Neuronal stem cell (in vitro differentiated cells): Measurements from ENCODE around the gene KCTD6. TPM values are rescaled to one million over a fixed set of nuclear protein-coding genes. Genes with fewer than 3 reads are reported as not detected.

Source experiments
- DNase-seq: peaks from one replicate; pipeline ENCODE4 v3.0.0-alpha.2; 2013; ENCODE audit warnings: low spot score
- H2AFZ ChIP-seq: one replicate; pipeline ENCODE4 v1.6.1; 2013; ENCODE audit warnings: mild to moderate bottlenecking, low read length, inconsistent platforms
- H2AK5ac ChIP-seq: 2 replicates; pipeline ENCODE4 v1.6.1; 2013; ENCODE audit warnings: low read depth, mild to moderate bottlenecking, inconsistent platforms, low read length, moderate library complexity, mixed read lengths
- H2BK120ac ChIP-seq: 2 replicates; pipeline ENCODE4 v1.6.1; 2013; ENCODE audit warnings: low read depth, mild to moderate bottlenecking, inconsistent platforms, low read length, moderate library complexity, mixed read lengths
- H2BK12ac ChIP-seq: one replicate; pipeline ENCODE4 v1.6.1; 2013; ENCODE audit warnings: low read length, inconsistent platforms
- H2BK15ac ChIP-seq: 2 replicates; pipeline ENCODE4 v1.6.1; 2013; ENCODE audit warnings: mild to moderate bottlenecking, low read length, inconsistent platforms, mixed read lengths
- H2BK5ac ChIP-seq: one replicate; pipeline ENCODE4 v1.6.1; 2013; ENCODE audit warnings: inconsistent platforms, mild to moderate bottlenecking, low read length, moderate library complexity
- H3K14ac ChIP-seq: one replicate; pipeline ENCODE4 v1.6.1; 2013; ENCODE audit warnings: low read length, inconsistent platforms
- H3K18ac ChIP-seq: 2 replicates; pipeline ENCODE4 v1.6.1; 2013; ENCODE audit warnings: low read length, inconsistent platforms
- H3K23ac ChIP-seq: 2 replicates; pipeline ENCODE4 v1.6.1; 2013; ENCODE audit warnings: low read depth, mild to moderate bottlenecking, mixed read lengths, low read length, inconsistent platforms; ENCODE audit not compliant: poor library complexity
- H3K27ac ChIP-seq: replicated peaks from 3 replicates; pipeline ENCODE4 v1.5.1; 2013; ENCODE audit warnings: low read length, inconsistent platforms
- H3K27me3 ChIP-seq, 3 experiments: 2 replicates each; pipeline ENCODE4 v1.6.1; 2013; ENCODE audit warnings: low read length in 3 of 3, mild to moderate bottlenecking in 2 of 3, inconsistent platforms in 1 of 3, low read depth in 1 of 3, mixed read lengths in 1 of 3, moderate library complexity in 1 of 3; ENCODE audit not compliant: control insufficient read depth in 3 of 3, insufficient read depth in 3 of 3
- H3K36me3 ChIP-seq, 2 donors: replicated peaks in 1 of 2; 2 replicates each; pipeline ENCODE4 v1.6.1; 2013; ENCODE audit warnings: low read length in 2 of 2; ENCODE audit not compliant: control insufficient read depth in 2 of 2, insufficient read depth in 2 of 2
- H3K4ac ChIP-seq: 2 replicates; pipeline ENCODE4 v1.6.1; 2013; ENCODE audit warnings: inconsistent platforms, mild to moderate bottlenecking, low read length, moderate library complexity
- H3K4me1 ChIP-seq, 2 donors: 1 replicate in 1 of 2; 2 replicates in 1 of 2; pipeline ENCODE4 v1.6.1; 2013; ENCODE audit warnings: low read length in 2 of 2, low read depth in 1 of 2; ENCODE audit not compliant: control insufficient read depth in 2 of 2, insufficient read depth in 1 of 2
- H3K4me2 ChIP-seq: one replicate; pipeline ENCODE4 v1.6.1; 2013; ENCODE audit warnings: mild to moderate bottlenecking, low read length, inconsistent platforms; ENCODE audit not compliant: insufficient read depth, poor library complexity, severe bottlenecking
- H3K4me3 ChIP-seq, 2 donors: 2 replicates each; pipeline ENCODE4 v1.5.1; 2013; ENCODE audit warnings: low read length in 2 of 2, mild to moderate bottlenecking in 2 of 2, inconsistent platforms in 1 of 2, moderate library complexity in 1 of 2
- H3K79me1 ChIP-seq: one replicate; pipeline ENCODE4 v1.6.1; 2013; ENCODE audit warnings: low read depth, mild to moderate bottlenecking, inconsistent platforms, low read length, moderate library complexity
- H3K9ac ChIP-seq: one replicate; pipeline ENCODE4 v1.6.1; 2013; ENCODE audit warnings: mild to moderate bottlenecking, low read depth, low read length, inconsistent platforms; ENCODE audit not compliant: poor library complexity
- H3K9me3 ChIP-seq, 2 donors: replicated peaks in 1 of 2; 2 replicates each; pipeline versions ENCODE3 to v1.6.1; 2013; ENCODE audit warnings: low read length in 2 of 2, mild to moderate bottlenecking in 2 of 2, inconsistent platforms in 1 of 2, low read depth in 1 of 2, mixed read lengths in 1 of 2, moderate library complexity in 1 of 2; ENCODE audit not compliant: control insufficient read depth in 2 of 2, insufficient read depth in 1 of 2
- H4K8ac ChIP-seq: one replicate; pipeline ENCODE4 v1.6.1; 2013; ENCODE audit warnings: low read depth, mild to moderate bottlenecking, inconsistent platforms, low read length, moderate library complexity
- H4K91ac ChIP-seq: one replicate; pipeline ENCODE4 v1.6.1; 2013; ENCODE audit warnings: low read length, low read depth, mild to moderate bottlenecking, inconsistent platforms; ENCODE audit not compliant: poor library complexity
- WGBS, 2 donors: extraction: QIAGEN DNeasy Blood & Tissue Kit; methylation state at CpG; one replicate each; pipeline ENCODE4 v1.1.7; 2013; ENCODE audit warnings: missing lambda C conversion rate in 2 of 2, mixed read lengths in 1 of 2; ENCODE audit not compliant: insufficient read length in 2 of 2, insufficient replicate concordance in 1 of 2; ENCODE audit errors: extremely low coverage in 2 of 2; 5-methylcytosine and 5-hydroxymethylcytosine counted together
- polyA plus RNA-seq, 2 experiments: library from polyadenylated mRNA; stranded (reverse); fragments of 200-250 nt; gene quantifications; one replicate each; pipeline ENCODE4 v1.2.3, GENCODE V29; 2013

KCTD6 gene
- polyA plus RNA-seq (2013, experiment 1 of 2): 31.2 TPM
- polyA plus RNA-seq (2013, experiment 2 of 2): 30.7 TPM

GRCh38 chr3:58491506-58492402 lies at the start of gene KCTD6:
Gene KCTD6 (plus strand): TSS chr3:58492096. CDS start chr3:58498756, 6,660 bp downstream.
- H4K91ac ChIP-seq: no peak within 1 kb of the TSS
- peak within 1 kb of the TSS; percentile 59 for H2BK5ac ChIP-seq
- no peak within 1 kb of the TSS for H3K23ac ChIP-seq
- peak within 1 kb of the TSS; percentile 76 for H2BK15ac ChIP-seq
- peak within 1 kb of the TSS; percentile 92 for H3K18ac ChIP-seq
- peak within 1 kb of the TSS; percentile 88 for H3K9ac ChIP-seq
- no CpG with 5 or more reads among the region's 104 CpGs for WGBS, 2 donors
- H3K27me3 ChIP-seq: peaks cover 0 to 6% (median 0%) of the 10 kb centered on the region in 3 experiments
- no peak within 1 kb of the TSS for H4K8ac ChIP-seq
- no peaks in the 10 kb centered on the region for H3K79me1 ChIP-seq
- H2AK5ac ChIP-seq: peak within 1 kb of the TSS; percentile 34
- peaks cover 0 to 11% of the 10 kb centered on the region in 2 donors for H3K9me3 ChIP-seq
- H3K36me3 ChIP-seq: no peaks in the 10 kb centered on the region
- peaks cover 17 to 37% of the 10 kb centered on the region in 2 donors for H3K4me1 ChIP-seq
- H2AFZ ChIP-seq: peak within 1 kb of the TSS; percentile 88
- peak within 1 kb of the TSS; percentile 75 for H3K4me2 ChIP-seq
- no peak within 1 kb of the TSS for H3K27ac ChIP-seq
- peak; percentile 96 for DNase-seq
- no peak within 1 kb of the TSS for H2BK12ac ChIP-seq
- H3K4ac ChIP-seq: no peak within 1 kb of the TSS
- H3K14ac ChIP-seq: no peak within 1 kb of the TSS
- H3K4me3 ChIP-seq: peak within 1 kb of the TSS; percentile 79 to 83
- no peak within 1 kb of the TSS for H2BK120ac ChIP-seq

GRCh38 chr3:58452176-58452575 lies 39.7 kb upstream of the KCTD6 start:
- Histone ChIP-seq H2BK15ac (no peak overlapping the region), H3K4me3 (no peak overlapping the region), H3K4me1 (peaks cover 0 to 2% of the 10 kb centered on the region in 2 donors), H3K9me3 (peaks cover 3 to 26% of the 10 kb centered on the region in 2 donors), H4K8ac (no peak overlapping the region), H3K23ac (no peak overlapping the region), H3K14ac (no peak overlapping the region), H2AK5ac (no peak overlapping the region), H2BK5ac (no peak overlapping the region), H3K4me2 (no peak overlapping the region), H2AFZ (no peak overlapping the region), H3K36me3 (no peaks in the 10 kb centered on the region), H4K91ac (no peak overlapping the region), H3K27ac (no peak overlapping the region), H2BK120ac (no peak overlapping the region), H3K79me1 (no peaks in the 10 kb centered on the region), H3K27me3 (no peaks in the 10 kb centered on the region), H3K4ac (no peak overlapping the region), H3K9ac (no peak overlapping the region), H2BK12ac (no peak overlapping the region), H3K18ac (no peak overlapping the region)
- WGBS, 2 donors: no CpG with 5 or more reads among the region's 1 CpG
- DNase-seq: no peak

- Histone ChIP-seq H2BK5ac (no peak overlapping the region), H3K27me3 (no peaks in the 10 kb centered on the region), H3K9ac (no peak overlapping the region), H2AK5ac (no peak overlapping the region), H3K4ac (no peak overlapping the region), H3K9me3 (peaks cover 0 to 12% of the 10 kb centered on the region in 2 donors), H3K23ac (no peak overlapping the region), H2BK15ac (no peak overlapping the region), H3K18ac (no peak overlapping the region), H3K4me2 (no peak overlapping the region), H4K8ac (no peak overlapping the region), H3K4me1 (peaks cover 0 to 3% of the 10 kb centered on the region in 2 donors), H3K4me3 (no peak overlapping the region), H2AFZ (no peak overlapping the region), H3K79me1 (no peaks in the 10 kb centered on the region), H3K14ac (no peak overlapping the region), H2BK120ac (no peak overlapping the region), H2BK12ac (no peak overlapping the region), H4K91ac (no peak overlapping the region), H3K36me3 (no peaks in the 10 kb centered on the region), H3K27ac (no peak overlapping the region)
- no CpG with 5 or more reads among the region's 4 CpGs for WGBS, 2 donors
- DNase-seq: no peak
Observed at GRCh38 chr3:58459160-58459559, 32.7 kb upstream of the KCTD6 start.

- no peaks in the 10 kb centered on the region for H3K27me3 ChIP-seq
- H3K4ac ChIP-seq: no peak overlapping the region
- peaks cover 0 to 3% of the 10 kb centered on the region in 2 donors for H3K4me1 ChIP-seq
- H2BK12ac ChIP-seq: no peak overlapping the region
- peak overlapping the region; percentile 84 for H2AFZ ChIP-seq
- no peak overlapping the region for H3K18ac ChIP-seq
- no peak overlapping the region for H3K4me2 ChIP-seq
- no peak overlapping the region for H3K4me3 ChIP-seq
- no peaks in the 10 kb centered on the region for H3K9me3 ChIP-seq
- H3K23ac ChIP-seq: no peak overlapping the region
- no peak overlapping the region for H2BK120ac ChIP-seq
- no peak overlapping the region for H4K91ac ChIP-seq
- no peak overlapping the region for H4K8ac ChIP-seq
- WGBS, 2 donors: no CpG with 5 or more reads among the region's 4 CpGs
- no peaks in the 10 kb centered on the region for H3K79me1 ChIP-seq
- no peak overlapping the region for H3K27ac ChIP-seq
- H2AK5ac ChIP-seq: no peak overlapping the region
- no peak for DNase-seq
- no peak overlapping the region for H2BK15ac ChIP-seq
- H3K9ac ChIP-seq: no peak overlapping the region
- H3K14ac ChIP-seq: peak overlapping the region; percentile 17
- no peak overlapping the region for H2BK5ac ChIP-seq
- no peaks in the 10 kb centered on the region for H3K36me3 ChIP-seq
Observed at GRCh38 chr3:58462829-58463180, 29.1 kb upstream of the KCTD6 start.
